Esophagus squamous epithelium (tissue), 5 donors: ENCODE data around the gene CACNB4. TPM values are rescaled to one million over a fixed set of nuclear protein-coding genes. Genes with fewer than 3 reads are reported as not detected.

Experiments used
- DNase-seq: peaks from one replicate; lab custom pipeline; 2025; lab: John Stamatoyannopoulos, UW
- H3K27ac ChIP-seq, 4 donors: fragments of 200-600 bp; sonication (generic); one replicate each; pipeline ENCODE4 v1.5.1; 2016 to 2019; ENCODE audit warnings: mild to moderate bottlenecking in 1 of 4
- H3K27me3 ChIP-seq, 4 donors: fragments of 200-600 bp; sonication (generic); 1 replicate in 3 of 4; 2 replicates in 1 of 4; pipeline versions ENCODE4 v1.5.1 to v1.6.0; 2017 to 2021; ENCODE audit warnings: antibody characterized with exemption in 1 of 4
- H3K36me3 ChIP-seq, 3 donors: fragments of 200-600 bp; sonication (generic); one replicate each; pipeline ENCODE4 v1.5.1; 2016 to 2019
- H3K4me1 ChIP-seq, 3 donors: fragments of 200-600 bp; sonication (generic); one replicate each; pipeline ENCODE4 v1.5.1; 2017 to 2019
- H3K4me3 ChIP-seq, 4 donors: fragments of 200-600 bp; sonication (generic); 1 replicate in 3 of 4; 2 replicates in 1 of 4; pipeline ENCODE4 v1.5.1; 2016 to 2019; ENCODE audit warnings: mild to moderate bottlenecking in 2 of 4, moderate library complexity in 1 of 4
- H3K9me3 ChIP-seq, 3 donors: fragments of 200-600 bp; sonication (generic); one replicate each; pipeline ENCODE4 v1.5.1; 2016 to 2019
- POLR2A ChIP-seq, 4 donors: fragments of 450-650 bp; IDR thresholded peaks; one replicate each; pipeline ENCODE4 v1.6.1; 2017; ENCODE audit warnings: antibody characterized with exemption in 4 of 4, mild to moderate bottlenecking in 4 of 4, moderate library complexity in 3 of 4
- WGBS, 2 donors: methylation state at CpG; one replicate each; pipeline ENCODE4 v1.1.5; 2018; 5-methylcytosine and 5-hydroxymethylcytosine counted together
- intact Hi-C: fragments of 100-400 bp; cut with DNase I; formaldehyde crosslinking; loops from one replicate; pipeline ENCODE4 v1.15.0; 2022
- total RNA-seq, 4 donors: library from RNA; depleted of rRNA; stranded (reverse); fragments of >200 nt; gene quantifications; one replicate each; pipeline ENCODE4 v1.1.0, GENCODE V29; 2016
- TF ChIP-seq, protein P1 (sequence below), 6 experiments: fragments of 450-650 bp in 4 of 6; fragments of 200-600 bp in 2 of 6; sonication (generic) in 2 of 6; IDR thresholded peaks; one replicate each; pipeline ENCODE4 v1.5.1; 2016 to 2019; ENCODE audit warnings: antibody characterized with exemption in 6 of 6, mild to moderate bottlenecking in 4 of 6, moderate library complexity in 4 of 6
- donor health status: DM: yes; HTN: yes; CAD: no.

CACNB4 gene
- total RNA-seq, 4 donors from 2014 or later, result 6.1 to 11.1 (median 7.2) TPM

DNA sequence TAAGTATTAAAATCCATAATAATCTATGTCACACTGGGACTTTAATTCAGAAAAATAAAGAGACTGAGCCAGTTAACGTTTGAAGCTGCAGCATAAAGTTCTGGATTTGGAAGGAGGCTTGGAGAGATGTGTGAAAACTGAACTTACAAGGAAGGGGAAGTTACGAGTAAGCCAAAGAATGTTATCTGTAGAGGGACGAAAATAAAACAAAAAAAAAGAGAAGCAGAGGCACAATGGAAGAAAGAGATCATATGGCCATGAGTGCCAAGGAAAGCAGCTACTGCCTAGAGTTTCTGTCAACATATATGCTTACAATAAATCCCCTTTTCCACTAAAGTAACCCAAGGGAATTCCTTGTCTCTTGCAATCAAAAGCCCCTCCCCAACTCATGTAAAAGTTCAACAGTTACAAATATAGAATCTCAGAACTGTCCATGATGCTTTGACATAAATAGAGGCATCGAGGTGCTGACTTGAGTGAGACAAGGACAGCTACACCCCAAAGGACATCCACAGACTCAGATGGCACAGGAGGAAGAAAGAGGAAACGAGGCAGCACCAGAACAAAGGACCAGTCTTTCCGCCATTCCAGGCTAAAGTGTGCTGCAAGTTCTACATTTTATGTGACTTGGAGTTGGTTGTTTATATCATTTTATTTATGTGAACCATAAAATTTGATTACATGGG, 254.5 kb downstream of the CACNB4 start:
- H3K27ac ChIP-seq, result no peak overlapping the region
- H3K9me3 ChIP-seq, result no peaks in the 10 kb centered on the region
- TF ChIP-seq POLR2A (IDR thresholded peaks at IDR 0.05), result no peak
- TF ChIP-seq, protein P1, sequence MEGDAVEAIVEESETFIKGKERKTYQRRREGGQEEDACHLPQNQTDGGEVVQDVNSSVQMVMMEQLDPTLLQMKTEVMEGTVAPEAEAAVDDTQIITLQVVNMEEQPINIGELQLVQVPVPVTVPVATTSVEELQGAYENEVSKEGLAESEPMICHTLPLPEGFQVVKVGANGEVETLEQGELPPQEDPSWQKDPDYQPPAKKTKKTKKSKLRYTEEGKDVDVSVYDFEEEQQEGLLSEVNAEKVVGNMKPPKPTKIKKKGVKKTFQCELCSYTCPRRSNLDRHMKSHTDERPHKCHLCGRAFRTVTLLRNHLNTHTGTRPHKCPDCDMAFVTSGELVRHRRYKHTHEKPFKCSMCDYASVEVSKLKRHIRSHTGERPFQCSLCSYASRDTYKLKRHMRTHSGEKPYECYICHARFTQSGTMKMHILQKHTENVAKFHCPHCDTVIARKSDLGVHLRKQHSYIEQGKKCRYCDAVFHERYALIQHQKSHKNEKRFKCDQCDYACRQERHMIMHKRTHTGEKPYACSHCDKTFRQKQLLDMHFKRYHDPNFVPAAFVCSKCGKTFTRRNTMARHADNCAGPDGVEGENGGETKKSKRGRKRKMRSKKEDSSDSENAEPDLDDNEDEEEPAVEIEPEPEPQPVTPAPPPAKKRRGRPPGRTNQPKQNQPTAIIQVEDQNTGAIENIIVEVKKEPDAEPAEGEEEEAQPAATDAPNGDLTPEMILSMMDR (IDR thresholded peaks at IDR 0.05), result no peak
- intact Hi-C loops, result no loop called here
- DNase-seq, result no peak
- no peaks in the 10 kb centered on the region for H3K36me3 ChIP-seq
- H3K27me3 ChIP-seq, result no peaks in the 10 kb centered on the region
- H3K4me1 ChIP-seq, result peaks cover 0 to 23% (median 0%) of the 10 kb centered on the region in 3 donors
- 65 to 82% methylated on average over 6 of the region's 6 CpGs for WGBS, 2 donors
- no peak overlapping the region for H3K4me3 ChIP-seq

DNA sequence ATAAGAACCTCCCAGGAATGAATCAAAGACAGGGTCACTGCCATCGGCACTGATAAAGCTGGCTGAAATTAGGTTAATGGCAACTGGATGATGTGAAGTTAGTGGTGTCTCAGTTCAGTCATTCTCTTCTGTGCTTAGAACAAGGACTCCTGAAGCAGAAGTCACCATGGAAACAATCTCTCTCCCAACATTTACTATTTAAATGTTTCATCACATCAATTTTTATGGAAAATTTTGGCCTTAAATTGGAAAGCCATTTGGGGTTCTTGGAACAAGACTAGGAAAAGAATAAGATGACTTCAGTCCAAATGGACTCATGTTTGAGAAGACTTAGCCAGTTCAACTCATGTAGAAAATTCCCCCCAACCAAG, 255.2 kb downstream of the CACNB4 start:
- WGBS, 2 donors, result 92 to 93% methylated on average over 1 of the region's 1 CpG
- TF ChIP-seq POLR2A (IDR thresholded peaks at IDR 0.05), result no peak
- TF ChIP-seq, protein P1 (IDR thresholded peaks at IDR 0.05), result no peak
- intact Hi-C loops, result no loop called here
- H3K27me3 ChIP-seq, result no peaks in the 10 kb centered on the region
- no peaks in the 10 kb centered on the region for H3K9me3 ChIP-seq
- H3K4me1 ChIP-seq, result peaks cover 0 to 22% (median 0%) of the 10 kb centered on the region in 3 donors
- H3K4me3 ChIP-seq, result no peak overlapping the region
- no peak overlapping the region for H3K27ac ChIP-seq
- no peak for DNase-seq
- H3K36me3 ChIP-seq, result no peaks in the 10 kb centered on the region

DNA sequence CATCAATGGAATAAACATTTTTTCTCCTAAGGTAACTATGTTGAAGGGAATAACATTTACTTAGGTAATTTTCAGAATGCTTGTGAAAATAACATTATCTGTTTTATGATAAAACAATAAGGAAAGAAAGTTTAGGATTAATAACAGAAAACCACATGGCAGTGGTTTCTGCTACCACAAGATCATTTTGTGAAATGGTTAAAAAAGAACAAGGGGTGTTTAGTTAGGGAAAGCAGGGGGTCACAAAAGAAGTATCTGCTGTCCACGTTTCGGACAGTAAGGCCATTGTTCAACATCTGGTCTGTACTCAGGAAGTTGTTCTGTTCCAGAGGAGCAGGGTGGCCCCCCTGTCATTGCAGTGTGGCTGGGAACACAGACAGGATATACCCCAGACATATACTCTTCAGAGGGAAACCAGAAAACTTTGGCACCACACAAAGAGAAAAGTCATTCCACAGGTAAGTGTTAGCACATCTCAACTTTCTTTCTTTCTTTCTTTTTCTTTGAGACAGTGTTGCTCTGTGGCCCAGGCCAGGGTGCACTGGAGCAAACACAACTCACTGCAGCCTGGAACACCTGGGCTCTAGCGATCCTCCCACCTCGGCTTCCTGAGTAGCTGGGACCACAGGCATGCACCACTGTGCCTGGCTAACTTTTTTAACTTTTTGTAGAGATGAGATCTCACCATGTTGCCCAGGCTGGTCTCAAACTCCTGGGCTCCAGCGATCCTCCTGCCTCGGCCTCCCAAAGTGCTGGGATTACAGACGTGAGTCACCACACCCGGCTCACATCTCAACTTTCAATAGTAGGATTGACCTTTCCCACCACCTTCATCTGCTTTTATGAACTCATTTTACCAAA, 255.8 kb downstream of the CACNB4 start:
- Histone ChIP-seq H3K27me3 (no peaks in the 10 kb centered on the region), H3K4me1 (peaks cover 0 to 17% (median 0%) of the 10 kb centered on the region in 3 donors), H3K36me3 (no peaks in the 10 kb centered on the region), H3K4me3 (no peak overlapping the region), H3K9me3 (no peaks in the 10 kb centered on the region), H3K27ac (no peak overlapping the region)
- intact Hi-C loops, result no loop called here
- no peak for DNase-seq
- TF ChIP-seq, protein P1 (IDR thresholded peaks at IDR 0.05), result no peak
- no peak for TF ChIP-seq POLR2A (IDR thresholded peaks at IDR 0.05)
- WGBS, 2 donors, result 74 to 87% methylated on average over 8 of the region's 8 CpGs

DNA sequence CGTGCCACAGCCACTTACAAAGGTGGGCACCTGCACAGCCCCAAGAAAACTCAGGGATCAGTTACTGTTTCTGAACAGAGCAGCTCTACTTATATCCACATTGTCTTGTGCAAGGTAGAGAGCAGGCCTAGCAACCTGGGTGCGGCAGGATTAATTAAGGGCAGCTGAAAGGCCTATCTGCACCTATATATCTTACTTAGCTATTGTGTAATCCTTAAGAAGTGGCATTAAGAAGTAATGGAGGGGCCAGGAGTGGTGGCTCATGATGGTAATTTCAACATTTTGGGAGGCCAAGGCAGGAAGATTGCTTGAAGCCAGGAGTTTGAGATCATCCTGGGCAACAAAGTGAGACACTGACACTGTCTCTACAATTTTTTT, 257.8 kb downstream of the CACNB4 start:
- peaks cover 0 to 17% (median 0%) of the 10 kb centered on the region in 3 donors for H3K4me1 ChIP-seq
- WGBS, 2 donors, result 71 to 100% methylated on average over 2 of the region's 2 CpGs
- intact Hi-C loops, result no loop called here
- no peak for DNase-seq
- H3K36me3 ChIP-seq, result no peaks in the 10 kb centered on the region
- peak overlapping the region; percentile 37 to 84 (median 52) for H3K27ac ChIP-seq
- no peak for TF ChIP-seq POLR2A (IDR thresholded peaks at IDR 0.05)
- TF ChIP-seq, protein P1 (IDR thresholded peaks at IDR 0.05), result no peak
- no peaks in the 10 kb centered on the region for H3K27me3 ChIP-seq
- no peak overlapping the region for H3K4me3 ChIP-seq
- no peaks in the 10 kb centered on the region for H3K9me3 ChIP-seq
